GM12878 (cell line): ENCODE results near the gene NPRL2. TPM values are rescaled to one million over a fixed set of nuclear protein-coding genes. Genes with fewer than 3 reads are reported as not detected.
A peak's percentile ranks its signal among the peaks of the same experiment; 100 is the strongest.

Source experiments
- ATAC-seq: fragments of 200-7000 bp; cut with Tn5 transposase; 3 replicates; pipeline ENCODE4 v1.9.1; 2020; ENCODE audit warnings: mild to moderate bottlenecking, moderate library complexity
- BruUV-seq: library from RNA; stranded (reverse); fragments of 400-500 nt; replicated peaks from 2 replicates; lab custom pipeline; 2021; lab: Mats Ljungman, UMichigan
- CTCF ChIA-PET: fragments of 300-600 bp; sonication (Branson Sonifier 250); formaldehyde crosslinking; extraction: SDS; loops from one replicate; lab custom pipeline; 2021; ENCODE audit warnings: inconsistent platforms; lab: Yijun Ruan, JAX
- POLR2A ChIA-PET: fragments of 350-600 bp; formaldehyde crosslinking; extraction: SDS; loops from one replicate; lab custom pipeline; 2021; ENCODE audit warnings: inconsistent platforms; lab: Charles Lee
- RAD21 ChIA-PET: fragments of 300-600 bp; sonication (Branson Sonifier 250); formaldehyde crosslinking; loops from one replicate; lab custom pipeline; 2023; ENCODE audit warnings: antibody characterized with exemption; ENCODE audit not compliant: unreplicated experiment; lab: Charles Lee
- SMC1A ChIA-PET: fragments of 300-600 bp; sonication (Branson Sonifier 250); formaldehyde crosslinking; loops from one replicate; lab custom pipeline; 2023; ENCODE audit not compliant: unreplicated experiment, uncharacterized antibody; lab: Charles Lee
- DNase-seq: peaks from one replicate; pipeline ENCODE4 v3.0.0-alpha.2; 2011; ENCODE audit warnings: low read depth, low spot score
- FAIRE-seq: peaks from 3 replicates; lab custom pipeline; 2011; peaks lifted over from hg19 to GRCh38; lab: Jason Lieb, UNC
- H2AFZ ChIP-seq: 2 replicates; pipeline ENCODE4 v1.6.0; 2011; ENCODE audit warnings: low read depth, low read length, control low read depth; ENCODE audit not compliant: control insufficient read depth
- H3K27ac ChIP-seq: 2 replicates; pipeline ENCODE4 v1.5.1; 2011; ENCODE audit warnings: control low read depth; ENCODE audit not compliant: control insufficient read depth, insufficient read depth
- H3K27me3 ChIP-seq, 2 experiments: replicated peaks in 1 of 2; 2 replicates each; pipeline versions ENCODE4 v1.6.0 to v1.6.1; 2011; ENCODE audit warnings: low read length in 1 of 2; ENCODE audit not compliant: control insufficient read depth in 2 of 2, insufficient read depth in 2 of 2
- H3K36me3 ChIP-seq, 2 experiments: 2 replicates each; pipeline ENCODE4 v1.5.1; 2011; ENCODE audit warnings: low read length in 1 of 2; ENCODE audit not compliant: control insufficient read depth in 2 of 2, insufficient read depth in 2 of 2
- H3K4me1 ChIP-seq: 2 replicates; pipeline ENCODE4 v1.6.1; 2011; ENCODE audit warnings: mild to moderate bottlenecking, low read length, moderate library complexity, mixed read lengths; ENCODE audit not compliant: control insufficient read depth, insufficient read depth
- H3K4me2 ChIP-seq: 2 replicates; pipeline ENCODE4 v1.6.0; 2011; ENCODE audit warnings: control low read depth; ENCODE audit not compliant: control insufficient read depth, insufficient read depth
- H3K4me3 ChIP-seq: fragments of 200-600 bp; sonication (generic); 2 replicates; pipeline ENCODE4 v1.5.1; 2016
- H3K79me2 ChIP-seq: 2 replicates; pipeline ENCODE4 v1.6.0; 2011; ENCODE audit warnings: low read length; ENCODE audit not compliant: control insufficient read depth, insufficient read depth
- H3K9ac ChIP-seq: 2 replicates; pipeline ENCODE4 v1.8.0; 2011; ENCODE audit warnings: low read length, control low read depth, mixed read lengths; ENCODE audit not compliant: control insufficient read depth, insufficient read depth
- H3K9me3 ChIP-seq: replicated peaks from 3 replicates; pipeline ENCODE4 v1.5.1; 2011; ENCODE audit warnings: mild to moderate bottlenecking, low read length; ENCODE audit not compliant: control insufficient read depth, insufficient read depth
- H4K20me1 ChIP-seq: 2 replicates; pipeline ENCODE4 v1.6.0; 2011; ENCODE audit not compliant: control insufficient read depth, insufficient read depth
- CHD2 ChIP-seq: IDR thresholded peaks from 2 replicates; pipeline ENCODE4 v1.6.1; 2011; ENCODE audit warnings: low read depth, low read length, improper control_type of control experiment, borderline replicate concordance
- FOXK2 ChIP-seq: fragments of 450-650 bp; IDR thresholded peaks from 2 replicates; pipeline ENCODE4 v1.6.1; 2017; ENCODE audit warnings: mild to moderate bottlenecking, moderate library complexity
- POLR2A ChIP-seq: IDR thresholded peaks from 2 replicates; pipeline ENCODE4 v1.6.1; 2011; ENCODE audit warnings: low read depth, mild to moderate bottlenecking, low read length
- WGBS: methylation state at CpG from one replicate; pipeline ENCODE4 v1.1.6; 2016; ENCODE audit warnings: low lambda C conversion rate; ENCODE audit not compliant: insufficient replicate concordance, insufficient coverage; ENCODE audit errors: missing lambda C conversion rate; 5-methylcytosine and 5-hydroxymethylcytosine counted together
- in situ Hi-C: fragments of 300-500 bp; cut with MboI; formaldehyde crosslinking; loops from 9 replicates; pipeline ENCODE4 v1.14.3; 2018; ENCODE audit warnings: mixed read lengths
- intact Hi-C: fragments of 100-400 bp; cut with micrococcal nuclease; formaldehyde crosslinking; loops from one replicate; pipeline ENCODE4 v1.14.2; 2022; ENCODE audit not compliant: unreplicated experiment
- polyA plus RNA-seq, 11 experiments: library from polyadenylated mRNA; depleted of rRNA in 4 of 11; unstranded in 6 of 11; stranded (reverse) in 5 of 11; fragments of >200 nt; fragmentation: Nextera tagmentation in 4 of 11; fragmentation: Illumina TruSeq in 1 of 11; extraction: Ambion mirVana in 4 of 11; extraction: Trizol in 1 of 11; gene quantifications; 1 replicate in 1 of 11; 2 replicates in 10 of 11; pipeline versions ENCODE4 v1.2.1 to v1.2.3, GENCODE V29; 2011 to 2016; ENCODE audit warnings: inconsistent platforms in 2 of 11, missing spikeins in 2 of 11, low read depth in 1 of 11
- total RNA-seq, 4 experiments: library from RNA; depleted of rRNA in 3 of 4; stranded (reverse); fragments of >200 nt in 3 of 4; fragmentation: Illumina TruSeq in 1 of 4; extraction: Trizol in 1 of 4; gene quantifications; 2 replicates each; pipeline versions ENCODE4 v1.2.1 to v1.2.3, GENCODE V29; 2013 to 2021
- TF ChIP-seq, protein P1 (sequence below): fragments of 150-350 bp; IDR thresholded peaks from 2 replicates; pipeline ENCODE4 v1.6.1; 2014; ENCODE audit warnings: mild to moderate bottlenecking, low read depth, low read length

The NPRL2 gene
- total and polyA plus RNA-seq, 10 of the 15 experiments (the other 5 are each of a cell fraction or from before 2014, with no cell fraction given): 17.8 to 54.2 (median 32.9) TPM

- TF ChIP-seq FOXK2: no peak
Measured at GRCh38 chr3:50365842-50366220, 15.3 kb upstream of the NPRL2 start (continued).

- Histone ChIP-seq H2AFZ (peak overlapping the region; percentile 89), H4K20me1 (no peaks in the 10 kb centered on the region), H3K79me2 (no peaks in the 10 kb centered on the region), H3K9ac (peak overlapping the region; percentile 53; the same call in 1 of the 2 replicates), H3K36me3 (no peaks in the 10 kb centered on the region), H3K27me3 (no peaks in the 10 kb centered on the region; a peak in 2 of 4 replicates), H3K4me3 (peak overlapping the region; percentile 70), H3K27ac (no peak overlapping the region), H3K9me3 (no peaks in the 10 kb centered on the region)
- ATAC-seq (peak; percentile 97), FAIRE-seq (peak; percentile 89), DNase-seq (no peak)
- in situ Hi-C loops: no loop called here
- 7% methylated on average over 48 of the region's 53 CpGs for WGBS
- CTCF ChIA-PET: interaction anchor here (1.4 kb wide), 1 partner anchor 15 kb away, joined by 4 read pairs; the partner anchor contains the start of genes CYB561D2 and NPRL2
- intact Hi-C loops: no loop called here
- RAD21 ChIA-PET: no interaction called here
- no TSS peak for BruUV-seq
- SMC1A ChIA-PET: no interaction called here
- TF ChIP-seq POLR2A: peak; percentile 68
- TF ChIP-seq CHD2: peak; percentile 16; the same call in 1 of the 2 replicates
- TF ChIP-seq, protein P1, sequence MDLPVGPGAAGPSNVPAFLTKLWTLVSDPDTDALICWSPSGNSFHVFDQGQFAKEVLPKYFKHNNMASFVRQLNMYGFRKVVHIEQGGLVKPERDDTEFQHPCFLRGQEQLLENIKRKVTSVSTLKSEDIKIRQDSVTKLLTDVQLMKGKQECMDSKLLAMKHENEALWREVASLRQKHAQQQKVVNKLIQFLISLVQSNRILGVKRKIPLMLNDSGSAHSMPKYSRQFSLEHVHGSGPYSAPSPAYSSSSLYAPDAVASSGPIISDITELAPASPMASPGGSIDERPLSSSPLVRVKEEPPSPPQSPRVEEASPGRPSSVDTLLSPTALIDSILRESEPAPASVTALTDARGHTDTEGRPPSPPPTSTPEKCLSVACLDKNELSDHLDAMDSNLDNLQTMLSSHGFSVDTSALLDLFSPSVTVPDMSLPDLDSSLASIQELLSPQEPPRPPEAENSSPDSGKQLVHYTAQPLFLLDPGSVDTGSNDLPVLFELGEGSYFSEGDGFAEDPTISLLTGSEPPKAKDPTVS: no peak
- TF ChIP-seq, all 136 proteins: peak for 2
- peak overlapping the region; percentile 100 for H3K4me2 ChIP-seq
- POLR2A ChIA-PET: interaction anchor here (0.6 to 1.1 kb wide), 3 partner anchors 9 to 16 kb away, joined by 3 read pairs; partner anchors contain the start of genes CYB561D2 and NPRL2
- H3K4me1 ChIP-seq: peaks cover 5% of the 10 kb centered on the region; the same call in 1 of the 2 replicates
Measured at GRCh38 chr3:50365080-50365841, 14.7 kb upstream of the NPRL2 start.
